Left lung (tissue), 10 donors: ENCODE results near the gene SH2D7. TPM values are rescaled to one million over a fixed set of nuclear protein-coding genes. Genes with fewer than 3 reads are reported as not detected.

Source experiments
- ATAC-seq: fragments of 200-7000 bp; cut with Tn5 transposase; one replicate; pipeline ENCODE4 v1.9.1; 2020; ENCODE audit warnings: moderate library complexity
- DNase-seq, 4 donors: peaks; one replicate each; pipeline ENCODE4 v3.0.0-alpha.2; 2013 to 2020
- H3K27ac ChIP-seq, 2 donors: fragments of 200-600 bp; sonication (generic) in 1 of 2; one replicate each; pipeline versions ENCODE4 v1.5.0 to v1.8.0; 2020 to 2021
- H3K27me3 ChIP-seq, 2 donors: fragments of 200-600 bp; sonication (generic) in 1 of 2; one replicate each; pipeline versions ENCODE4 v1.5.0 to v1.8.0; 2020 to 2021
- H3K36me3 ChIP-seq, 2 donors: fragments of 200-600 bp; sonication (generic) in 1 of 2; one replicate each; pipeline versions ENCODE4 v1.5.0 to v1.8.0; 2020 to 2021
- H3K4me1 ChIP-seq, 2 donors: fragments of 200-600 bp; one replicate each; pipeline ENCODE4 v1.8.0; 2021
- H3K4me3 ChIP-seq, 2 donors: fragments of 200-600 bp; sonication (generic) in 1 of 2; one replicate each; pipeline versions ENCODE4 v1.5.0 to v1.8.0; 2020 to 2021; ENCODE audit warnings: mild to moderate bottlenecking in 1 of 2
- H3K9me3 ChIP-seq, 2 donors: fragments of 200-600 bp; sonication (generic) in 1 of 2; one replicate each; pipeline versions ENCODE4 v1.5.0 to v1.8.0; 2020 to 2021
- CTCF ChIP-seq, 2 donors: fragments of 200-600 bp; sonication (generic) in 1 of 2; IDR thresholded peaks; one replicate each; pipeline versions ENCODE4 v1.5.0 to v1.8.0; 2021; ENCODE audit warnings: antibody characterized with exemption in 2 of 2
- intact Hi-C, 2 donors: fragments of 100-400 bp; cut with DNase I; formaldehyde crosslinking; loops; one replicate each; pipeline versions ENCODE4 v1.11.2 to v1.14.2; 2022
- polyA plus RNA-seq, 6 donors: library from polyadenylated mRNA; unstranded; fragments of 120-200 nt; gene quantifications; one replicate each; pipeline ENCODE4 v1.2.1, GENCODE V29; 2013; ENCODE audit not compliant: insufficient read length in 6 of 6
- total RNA-seq, 2 donors: library from RNA; stranded (reverse); fragmentation: NEBNext Ultra II Directional; extraction: Animal tissue kit (Norgen Biotek cat#: 25700); gene quantifications; one replicate each; pipeline ENCODE4 v1.2.1, GENCODE V29; 2021
- donor health status: DM: no; HTN: yes; CAD: no.
- donor health status: DM: no; HTN: no; CAD: no.

Gene SH2D7
- total and polyA plus RNA-seq, 8 donors = 0.27 to 0.69 (median 0.55) TPM; not detected in 2

- Histone ChIP-seq H3K4me1 (peaks cover 47 to 96% of the 10 kb centered on the region in 2 donors), H3K27me3 (no peaks in the 10 kb centered on the region), H3K4me3 (no peak overlapping the region), H3K9me3 (no peaks in the 10 kb centered on the region), H3K36me3 (no peaks in the 10 kb centered on the region), H3K27ac (peak overlapping the region; percentile 8 to 69)
- intact Hi-C loops = no loop called here
- ATAC-seq (peak; percentile 6), DNase-seq (no peak)
- TF ChIP-seq CTCF (IDR thresholded peaks at IDR 0.05) = no peak
These were observed 33.1 kb upstream of the SH2D7 start for GRCh38 chr15:78059110-78059839.

GRCh38 chr15:78060232-78060631, 32.1 kb upstream of the SH2D7 start:
- ATAC-seq = no peak
- peaks cover 57 to 99% of the 10 kb centered on the region in 2 donors for H3K4me1 ChIP-seq

GRCh38 chr15:78061963-78062427, 30.4 kb upstream of the SH2D7 start:
- peak in 3 of 4 donors; percentile 39 to 73 (median 48) for DNase-seq
- H3K9me3 ChIP-seq = no peaks in the 10 kb centered on the region
- peak overlapping the region; percentile 34 to 67 for H3K27ac ChIP-seq
- intact Hi-C loops = no loop called here
- TF ChIP-seq CTCF (IDR thresholded peaks at IDR 0.05) = no peak
- H3K4me3 ChIP-seq = no peak overlapping the region
- H3K27me3 ChIP-seq = no peaks in the 10 kb centered on the region
- ATAC-seq = peak; percentile 51
- H3K36me3 ChIP-seq = no peaks in the 10 kb centered on the region
- H3K4me1 ChIP-seq = peaks cover 60 to 99% of the 10 kb centered on the region in 2 donors

More at GRCh38 chr15:78060232-78060631, 32.1 kb upstream of the SH2D7 start:
- intact Hi-C loops = no loop called here
- Histone ChIP-seq H3K27ac (peak overlapping the region in 1 of 2 donors; percentile 69), H3K36me3 (no peaks in the 10 kb centered on the region), H3K27me3 (no peaks in the 10 kb centered on the region), H3K4me3 (no peak overlapping the region), H3K9me3 (no peaks in the 10 kb centered on the region)
- TF ChIP-seq CTCF (IDR thresholded peaks at IDR 0.05) = no peak
- no peak for DNase-seq

GRCh38 chr15:78063217-78063616, 29.1 kb upstream of the SH2D7 start:
- Histone ChIP-seq H3K4me3 (no peak overlapping the region), H3K4me1 (peaks cover 62 to 98% of the 10 kb centered on the region in 2 donors), H3K36me3 (no peaks in the 10 kb centered on the region), H3K9me3 (no peaks in the 10 kb centered on the region), H3K27ac (peak overlapping the region; percentile 81 to 85), H3K27me3 (no peaks in the 10 kb centered on the region)
- no peak for ATAC-seq
- no peak for TF ChIP-seq CTCF (IDR thresholded peaks at IDR 0.05)
- DNase-seq = no peak
- intact Hi-C loops = no loop called here

- H3K27ac ChIP-seq = peak overlapping the region; percentile 81 to 85
- no peak for TF ChIP-seq CTCF (IDR thresholded peaks at IDR 0.05)
- ATAC-seq = no peak
- H3K4me3 ChIP-seq = no peak overlapping the region
- intact Hi-C loops = no loop called here
- no peaks in the 10 kb centered on the region for H3K27me3 ChIP-seq
- no peaks in the 10 kb centered on the region for H3K36me3 ChIP-seq
- peaks cover 61 to 97% of the 10 kb centered on the region in 2 donors for H3K4me1 ChIP-seq
- peak in 2 of 4 donors; percentile 66 to 71 for DNase-seq
- no peaks in the 10 kb centered on the region for H3K9me3 ChIP-seq
These were observed 28.4 kb upstream of the SH2D7 start for GRCh38 chr15:78063970-78064385.
